ENCODE data around the gene PTPRJ. TPM values are rescaled to one million over a fixed set of nuclear protein-coding genes. Genes with fewer than 3 reads are reported as not detected.

The PTPRJ gene
- total RNA-seq, 2 experiments from 2014 or later = 8.2 to 10.7 TPM

GRCh38 chr11:48025984-48026340 is 45.6 kb downstream of the PTPRJ start:
- CTCF ChIA-PET = interaction anchor here (0.6 kb wide), 1 partner anchor 92 kb away, joined by 4 read pairs; no protein-coding TSS in a partner anchor
- Mint-ChIP-seq H3K4me3 (no peak overlapping the region), H3K9me3 (no peaks in the 10 kb centered on the region), H3K27ac (no peak overlapping the region), H3K27me3 (ENCODE audit: low read depth) (no peaks in the 10 kb centered on the region), H3K4me1 (ENCODE audit: low read depth) (peaks cover 31% of the 10 kb centered on the region), H3K36me3 (ENCODE audit: low read depth) (no peaks in the 10 kb centered on the region)
- intact Hi-C loops (cut with micrococcal nuclease) = no loop called here
- DNase-seq = no peak

DNA sequence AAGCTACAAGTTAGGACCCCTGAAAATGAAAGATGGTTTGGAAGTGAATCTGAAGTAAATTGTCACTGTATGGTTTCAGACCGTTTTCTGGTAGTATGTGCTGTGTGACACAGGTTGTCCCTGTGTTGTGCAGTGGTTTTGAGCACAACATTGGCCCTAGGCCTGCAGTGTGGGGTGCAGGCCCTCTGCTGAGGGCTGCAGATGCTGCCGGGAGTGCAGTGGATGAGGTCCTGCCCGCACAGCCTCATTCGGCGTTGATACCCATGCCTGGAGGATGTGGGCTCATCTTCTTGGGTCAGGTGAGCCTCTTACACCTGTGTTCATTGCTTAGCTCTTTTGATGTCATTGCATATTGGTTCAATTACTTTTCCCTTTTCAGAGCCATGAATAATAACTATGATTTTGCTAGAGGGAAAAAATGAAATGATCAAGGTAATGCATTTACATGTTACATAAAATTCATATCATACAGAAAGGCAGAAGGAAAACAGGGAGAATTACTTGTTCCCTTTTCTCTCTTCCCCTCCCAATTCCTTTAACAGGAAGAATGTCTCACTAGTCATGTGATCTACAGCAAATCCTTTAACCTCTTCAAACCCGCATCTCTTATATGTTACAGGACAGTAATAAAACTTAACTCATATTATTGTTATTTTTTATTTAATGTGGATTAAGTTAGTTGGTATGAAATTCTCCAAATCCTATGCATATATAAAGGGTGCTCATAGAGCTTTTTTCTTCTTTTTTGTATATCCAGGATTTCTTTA is 48.7 kb downstream of the PTPRJ start:
- intact Hi-C loops (cut with micrococcal nuclease) = no loop called here
- Mint-ChIP-seq H3K27ac (peak overlapping the region; percentile 4), H3K36me3 (ENCODE audit: low read depth) (no peaks in the 10 kb centered on the region), H3K4me1 (ENCODE audit: low read depth) (peaks cover 47% of the 10 kb centered on the region), H3K9me3 (no peaks in the 10 kb centered on the region), H3K27me3 (ENCODE audit: low read depth) (no peaks in the 10 kb centered on the region), H3K4me3 (no peak overlapping the region)
- CTCF ChIA-PET = interaction anchor here (0.8 to 1.2 kb wide), 5 partner anchors 9 to 95 kb away, joined by 3 to 4 read pairs (median 4); no protein-coding TSS in a partner anchor
- peak; percentile 46 for DNase-seq

DNA sequence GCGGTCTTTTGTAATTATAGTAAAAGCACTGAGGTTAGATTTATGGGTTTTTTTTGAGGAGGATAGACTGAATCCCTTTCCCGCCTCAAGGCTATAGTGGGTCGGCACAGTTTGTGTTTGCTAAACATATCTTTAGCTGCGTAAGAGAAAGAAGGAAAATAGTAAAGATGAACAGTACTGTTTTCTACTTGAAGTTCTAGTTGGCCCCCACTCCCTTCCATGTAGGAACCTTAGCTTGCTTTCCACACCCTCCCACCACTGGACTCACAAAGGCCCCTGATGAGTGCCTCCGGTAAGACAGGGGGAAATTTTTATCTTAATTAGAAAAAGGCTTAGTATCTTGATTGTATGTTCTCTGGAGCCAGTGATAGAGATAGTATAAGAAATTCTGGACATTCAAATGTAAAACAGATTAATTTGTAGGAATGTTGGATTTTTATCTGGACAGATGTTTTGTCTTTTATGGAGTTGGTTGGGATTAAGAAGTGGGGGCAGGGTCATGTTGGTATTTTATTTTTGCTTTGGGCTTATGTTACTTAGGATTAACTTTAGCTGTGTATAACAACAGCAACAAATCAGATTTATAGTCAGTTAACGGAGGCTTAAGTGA is 49.4 kb downstream of the PTPRJ start:
- Mint-ChIP-seq H3K27ac (peak overlapping the region; percentile 16), H3K4me1 (ENCODE audit: low read depth) (peaks cover 51% of the 10 kb centered on the region), H3K4me3 (no peak overlapping the region), H3K36me3 (ENCODE audit: low read depth) (no peaks in the 10 kb centered on the region), H3K27me3 (ENCODE audit: low read depth) (no peaks in the 10 kb centered on the region), H3K9me3 (no peaks in the 10 kb centered on the region)
- intact Hi-C loops (cut with micrococcal nuclease) = no loop called here
- no peak for DNase-seq
- CTCF ChIA-PET = interaction anchor here (0.8 to 1.2 kb wide), 5 partner anchors 10 to 96 kb away, joined by 3 to 4 read pairs (median 4); no protein-coding TSS in a partner anchor

DNA sequence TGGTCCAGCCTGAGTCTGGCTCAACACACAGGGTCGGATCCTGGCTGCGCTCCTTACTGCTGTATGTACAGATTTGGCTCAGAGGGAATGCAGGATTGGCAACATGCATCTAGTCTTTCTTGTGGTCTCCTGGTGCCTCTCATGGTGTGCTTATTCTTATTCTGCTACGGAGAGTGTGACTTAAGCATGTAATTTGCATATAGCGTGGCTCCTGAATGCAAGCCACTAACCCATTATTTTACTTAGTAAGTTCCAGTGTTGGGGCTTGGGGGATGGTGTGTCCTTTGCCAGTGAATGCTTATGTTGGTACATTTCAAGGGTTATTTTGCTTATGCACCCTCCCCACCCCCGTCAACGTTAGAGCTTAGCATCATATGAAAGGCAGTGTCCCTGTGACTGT is 51.2 kb downstream of the PTPRJ start:
- Mint-ChIP-seq H3K9me3 (no peaks in the 10 kb centered on the region), H3K4me1 (ENCODE audit: low read depth) (peaks cover 67% of the 10 kb centered on the region), H3K27me3 (ENCODE audit: low read depth) (no peaks in the 10 kb centered on the region), H3K4me3 (no peak overlapping the region), H3K27ac (no peak overlapping the region), H3K36me3 (ENCODE audit: low read depth) (no peaks in the 10 kb centered on the region)
- intact Hi-C loops (cut with micrococcal nuclease) = loop anchor here (1.0 kb wide), 1 partner anchor 11 kb away; no protein-coding TSS in a partner anchor
- CTCF ChIA-PET = interaction anchor here (3.3 kb wide), 1 partner anchor 11 kb away, joined by 12 read pairs; no protein-coding TSS in a partner anchor
- no peak for DNase-seq

DNA sequence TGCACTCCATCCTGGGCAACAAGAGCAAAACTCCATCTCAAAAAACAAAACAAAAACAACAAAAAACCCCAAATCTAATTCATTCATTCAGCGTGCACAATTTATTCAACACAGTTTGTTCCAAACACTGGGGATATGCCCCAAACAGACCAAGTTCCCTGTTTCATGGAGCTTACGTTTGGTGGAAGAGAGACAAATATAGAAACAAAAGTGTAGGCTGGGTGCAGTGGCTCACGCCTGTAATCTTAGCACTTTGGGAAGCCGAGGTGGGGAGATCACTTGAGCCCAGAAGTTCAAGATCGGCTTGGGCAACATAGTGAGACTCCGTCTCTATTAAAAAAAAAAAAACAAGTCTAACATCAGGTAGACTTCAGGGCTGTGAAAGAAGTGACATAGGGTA is 52.4 kb downstream of the PTPRJ start:
- Mint-ChIP-seq H3K27ac (no peak overlapping the region), H3K4me3 (no peak overlapping the region), H3K27me3 (ENCODE audit: low read depth) (no peaks in the 10 kb centered on the region), H3K9me3 (no peaks in the 10 kb centered on the region), H3K36me3 (ENCODE audit: low read depth) (no peaks in the 10 kb centered on the region), H3K4me1 (ENCODE audit: low read depth) (peaks cover 73% of the 10 kb centered on the region)
- CTCF ChIA-PET = interaction anchor here (1.5 to 3.3 kb wide), 2 partner anchors 10 to 98 kb away, joined by 4 to 12 read pairs; no protein-coding TSS in a partner anchor
- DNase-seq = no peak
- intact Hi-C loops (cut with micrococcal nuclease) = no loop called here

- Mint-ChIP-seq H3K27me3 (ENCODE audit: low read depth) (no peaks in the 10 kb centered on the region), H3K9me3 (no peaks in the 10 kb centered on the region), H3K36me3 (ENCODE audit: low read depth) (no peaks in the 10 kb centered on the region), H3K4me1 (ENCODE audit: low read depth) (peaks cover 72% of the 10 kb centered on the region), H3K4me3 (no peak overlapping the region), H3K27ac (no peak overlapping the region)
- DNase-seq = no peak
- CTCF ChIA-PET = interaction anchor here (1.5 to 3.3 kb wide), 2 partner anchors 8 to 99 kb away, joined by 4 to 12 read pairs; no protein-coding TSS in a partner anchor
- intact Hi-C loops (cut with micrococcal nuclease) = no loop called here
These were observed 53.6 kb downstream of the PTPRJ start for GRCh38 chr11:48033918-48034341.

DNA sequence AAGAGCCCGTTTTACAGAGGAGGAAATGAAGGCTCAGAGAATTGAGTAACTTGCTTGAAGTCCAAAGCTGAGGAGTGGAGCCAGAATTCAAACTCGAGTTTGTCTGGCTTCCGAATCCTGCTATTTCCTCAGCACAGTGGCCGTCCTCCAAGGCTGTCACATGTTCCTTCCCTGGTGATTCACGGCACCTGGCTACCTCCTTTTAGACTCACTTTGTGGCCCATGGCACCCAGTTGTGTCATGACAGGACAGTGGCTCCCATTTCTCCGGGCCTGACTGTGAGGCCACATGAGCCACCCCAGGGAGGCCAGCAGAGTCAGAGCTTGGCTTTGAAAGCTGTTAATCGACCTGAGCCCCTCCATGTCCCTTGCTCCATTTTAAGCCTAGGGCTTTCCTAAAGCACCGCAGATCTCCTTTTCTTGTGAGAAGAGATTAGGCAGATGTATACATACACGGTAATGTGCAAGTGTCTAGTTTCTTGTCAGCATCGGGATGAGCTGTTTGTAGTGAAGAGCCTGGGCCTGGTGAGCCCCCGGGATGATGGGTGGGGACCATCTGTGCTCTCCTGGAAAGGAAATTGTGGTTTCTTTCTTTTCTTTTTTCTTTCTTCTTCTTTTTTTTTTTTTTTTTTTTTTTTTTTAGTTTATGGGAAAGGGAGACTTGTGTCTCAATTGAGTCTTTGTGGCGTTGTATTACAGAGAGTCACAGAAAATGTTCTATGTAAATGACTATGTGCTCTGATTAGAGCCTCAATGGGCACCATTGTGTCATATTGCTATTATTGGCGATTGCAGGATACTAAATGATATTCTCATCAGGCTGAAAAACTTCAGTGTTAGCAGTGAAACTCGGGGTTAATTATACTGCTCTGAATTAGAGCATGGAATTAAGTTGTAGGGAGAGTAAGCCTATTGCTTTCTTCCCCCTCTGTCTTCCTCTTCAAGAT is 54.8 kb downstream of the PTPRJ start:
- H3K36me3 Mint-ChIP-seq (ENCODE audit: low read depth) = no peaks in the 10 kb centered on the region
- H3K4me1 Mint-ChIP-seq (ENCODE audit: low read depth) = peaks cover 66% of the 10 kb centered on the region
- DNase-seq = no peak
- no peak overlapping the region for H3K27ac Mint-ChIP-seq
- CTCF ChIA-PET = interaction anchor here (1.3 to 1.5 kb wide), 2 partner anchors 16 to 101 kb away, joined by 3 to 5 read pairs; no protein-coding TSS in a partner anchor
- no peaks in the 10 kb centered on the region for H3K9me3 Mint-ChIP-seq
- no peaks in the 10 kb centered on the region for H3K27me3 Mint-ChIP-seq (ENCODE audit: low read depth)
- H3K4me3 Mint-ChIP-seq = no peak overlapping the region
- intact Hi-C loops (cut with micrococcal nuclease) = loop anchor here (1.0 kb wide), 1 partner anchor 29 kb away; no protein-coding TSS in a partner anchor

GRCh38 chr11:48036011-48036410 is 55.7 kb downstream of the PTPRJ start:
- intact Hi-C loops (cut with micrococcal nuclease) = no loop called here
- CTCF ChIA-PET = interaction anchor here (0.5 to 1.9 kb wide), 4 partner anchors 15 to 102 kb away, joined by 3 to 5 read pairs (median 4); no protein-coding TSS in a partner anchor
- Mint-ChIP-seq H3K4me3 (no peak overlapping the region), H3K27ac (peak overlapping the region; percentile 2), H3K36me3 (ENCODE audit: low read depth) (no peaks in the 10 kb centered on the region), H3K4me1 (ENCODE audit: low read depth) (peaks cover 67% of the 10 kb centered on the region), H3K27me3 (ENCODE audit: low read depth) (no peaks in the 10 kb centered on the region), H3K9me3 (no peaks in the 10 kb centered on the region)
- no peak for DNase-seq

GRCh38 chr11:48036466-48036865 is 56.1 kb downstream of the PTPRJ start:
- Mint-ChIP-seq H3K27ac (no peak overlapping the region), H3K9me3 (no peaks in the 10 kb centered on the region), H3K27me3 (ENCODE audit: low read depth) (no peaks in the 10 kb centered on the region), H3K4me1 (ENCODE audit: low read depth) (peaks cover 65% of the 10 kb centered on the region), H3K36me3 (ENCODE audit: low read depth) (no peaks in the 10 kb centered on the region), H3K4me3 (no peak overlapping the region)
- CTCF ChIA-PET = interaction anchor here (0.5 to 1.9 kb wide), 4 partner anchors 15 to 102 kb away, joined by 3 to 5 read pairs (median 4); no protein-coding TSS in a partner anchor
- intact Hi-C loops (cut with micrococcal nuclease) = no loop called here
- DNase-seq = no peak

DNA sequence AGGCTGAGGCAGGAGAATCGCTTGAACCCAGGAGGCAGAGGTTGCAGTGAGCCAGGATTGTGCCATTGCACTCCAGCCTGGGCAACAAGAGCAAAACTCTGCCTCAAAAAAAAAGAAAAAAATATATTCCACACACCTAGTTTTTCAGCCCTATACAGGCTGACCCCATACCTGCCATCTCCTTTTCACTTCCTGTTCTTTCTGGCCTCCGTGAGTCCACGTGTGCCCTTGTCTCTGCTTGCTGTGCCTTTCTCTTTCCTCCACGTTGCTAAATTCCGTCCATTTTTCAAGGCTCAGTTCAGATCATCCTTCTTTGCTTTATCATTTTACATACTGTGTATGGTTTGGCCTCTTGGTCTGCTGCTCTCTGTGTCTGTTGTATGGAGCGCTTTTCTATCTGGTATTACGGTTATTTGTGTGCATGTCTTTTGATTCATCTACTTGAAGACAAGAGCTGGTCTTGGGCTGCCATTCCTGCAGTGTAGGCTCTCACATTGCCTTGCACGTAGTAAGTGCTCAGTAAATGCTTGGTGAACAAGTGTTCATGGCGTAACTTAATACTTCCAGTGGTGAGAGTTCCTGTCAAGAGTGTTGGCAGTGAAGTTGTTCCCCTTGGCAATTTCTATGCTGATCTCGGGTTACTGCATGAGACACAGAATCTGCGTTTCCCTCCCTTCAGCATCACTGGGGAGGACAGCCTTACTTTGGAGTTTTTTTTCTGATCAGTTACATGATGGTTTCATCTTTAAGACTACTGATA is 57.5 kb downstream of the PTPRJ start:
- no peak for DNase-seq
- H3K36me3 Mint-ChIP-seq (ENCODE audit: low read depth) = no peaks in the 10 kb centered on the region
- intact Hi-C loops (cut with micrococcal nuclease) = no loop called here
- peaks cover 61% of the 10 kb centered on the region for H3K4me1 Mint-ChIP-seq (ENCODE audit: low read depth)
- H3K4me3 Mint-ChIP-seq = no peak overlapping the region
- no peak overlapping the region for H3K27ac Mint-ChIP-seq
- H3K27me3 Mint-ChIP-seq (ENCODE audit: low read depth) = no peaks in the 10 kb centered on the region
- H3K9me3 Mint-ChIP-seq = no peaks in the 10 kb centered on the region
- CTCF ChIA-PET = interaction anchor here (0.6 to 1.9 kb wide), 2 partner anchors 10 to 71 kb away, joined by 3 to 5 read pairs; no protein-coding TSS in a partner anchor

- Mint-ChIP-seq H3K27ac (no peak overlapping the region), H3K36me3 (ENCODE audit: low read depth) (no peaks in the 10 kb centered on the region), H3K27me3 (ENCODE audit: low read depth) (no peaks in the 10 kb centered on the region), H3K4me3 (no peak overlapping the region), H3K9me3 (no peaks in the 10 kb centered on the region), H3K4me1 (ENCODE audit: low read depth) (peaks cover 63% of the 10 kb centered on the region)
- CTCF ChIA-PET = interaction anchor here (0.7 to 2.8 kb wide), 2 partner anchors 8 to 68 kb away, joined by 6 to 12 read pairs; no protein-coding TSS in a partner anchor
- no peak for DNase-seq
- intact Hi-C loops (cut with micrococcal nuclease) = no loop called here
These were observed 60.6 kb downstream of the PTPRJ start for GRCh38 chr11:48040830-48041444.

Measured in activated naive CD4-positive, alpha-beta T cell treated with anti-CD3 and anti-CD28 coated beads for 36 hours (primary cell).